CD4-positive, alpha-beta T cell (primary cell): ENCODE measurements around the gene POLH. TPM values are rescaled to one million over a fixed set of nuclear protein-coding genes. Genes with fewer than 3 reads are reported as not detected.

Source experiments
- ATAC-seq: fragments of 200-7000 bp; cut with Tn5 transposase; one replicate; pipeline ENCODE4 v1.10.0; 2022; ENCODE audit warnings: mild to moderate bottlenecking; ENCODE audit not compliant: poor library complexity
- CTCF ChIA-PET: fragments of 350-600 bp; sonication (Branson Sonifier 250); formaldehyde crosslinking; loops from one replicate; lab custom pipeline; 2021; ENCODE audit warnings: antibody characterized with exemption, inconsistent platforms; lab: Charles Lee
- POLR2A ChIA-PET: fragments of 350-600 bp; sonication (Branson Sonifier 250); formaldehyde crosslinking; loops from one replicate; lab custom pipeline; 2021; ENCODE audit warnings: antibody characterized with exemption, inconsistent platforms; lab: Charles Lee
- DNase-seq, 14 experiments: peaks; one replicate each; pipeline ENCODE4 v3.0.0-alpha.2; 2013 to 2020; ENCODE audit warnings: mixed read lengths in 2 of 14
- H3K27ac ChIP-seq, 2 donors: one replicate each; pipeline versions ENCODE4 v1.5.1 to v1.7.0; 2013; ENCODE audit warnings: low read length in 2 of 2, low read depth in 1 of 2, mild to moderate bottlenecking in 1 of 2
- H3K27me3 ChIP-seq, 2 experiments: 1 replicate in 1 of 2; 2 replicates in 1 of 2; pipeline versions ENCODE4 v1.6.1 to v1.7.0; 2013; ENCODE audit warnings: low read length in 2 of 2, control low read depth in 1 of 2, mild to moderate bottlenecking in 1 of 2, moderate library complexity in 1 of 2; ENCODE audit not compliant: insufficient read depth in 2 of 2, control insufficient read depth in 1 of 2
- H3K36me3 ChIP-seq: one replicate; pipeline ENCODE4 v1.6.1; 2013; ENCODE audit warnings: low read length, control low read depth; ENCODE audit not compliant: insufficient read depth
- H3K4me1 ChIP-seq: one replicate; pipeline ENCODE4 v1.6.1; 2013; ENCODE audit warnings: low read length, control low read depth; ENCODE audit not compliant: insufficient read depth
- H3K4me3 ChIP-seq: one replicate; pipeline ENCODE4 v1.5.1; 2013; ENCODE audit warnings: mild to moderate bottlenecking, low read length, moderate library complexity
- H3K9me3 ChIP-seq, 2 experiments: 1 replicate in 1 of 2; 2 replicates in 1 of 2; pipeline versions ENCODE4 v1.6.1 to v1.7.0; 2013; ENCODE audit warnings: low read length in 2 of 2, mild to moderate bottlenecking in 2 of 2, control low read depth in 1 of 2, moderate library complexity in 1 of 2; ENCODE audit not compliant: control insufficient read depth in 1 of 2, insufficient read depth in 1 of 2
- H3K27ac Mint-ChIP-seq: one replicate; pipeline ENCODE4 v1.8.0; 2020; ENCODE audit warnings: mixed read lengths
- H3K27me3 Mint-ChIP-seq: one replicate; pipeline ENCODE4 v1.8.0; 2021; ENCODE audit warnings: mixed read lengths
- H3K36me3 Mint-ChIP-seq: one replicate; pipeline ENCODE4 v1.8.0; 2021; ENCODE audit warnings: low read depth, mixed read lengths
- H3K4me1 Mint-ChIP-seq: one replicate; pipeline ENCODE4 v1.8.0; 2021; ENCODE audit warnings: low read depth, mixed read lengths
- H3K4me3 Mint-ChIP-seq: one replicate; pipeline ENCODE4 v1.8.0; 2020; ENCODE audit warnings: mild to moderate bottlenecking, mixed read lengths
- H3K9me3 Mint-ChIP-seq: one replicate; pipeline ENCODE4 v1.8.0; 2020; ENCODE audit warnings: mixed read lengths
- CTCF ChIP-seq: fragments of 200-600 bp; IDR thresholded peaks from one replicate; pipeline ENCODE4 v1.8.0; 2022; ENCODE audit warnings: antibody characterized with exemption, mild to moderate bottlenecking
- intact Hi-C, 2 experiments: fragments of 100-400 bp; cut with DNase I in 1 of 2; cut with micrococcal nuclease in 1 of 2; formaldehyde crosslinking; loops; one replicate each; pipeline versions ENCODE4 v1.15.1 to v1.9.0; 2023 to 2025; cut with DNase I, micrococcal nuclease
- total RNA-seq, 174 experiments: library from RNA in 2 of 174; stranded (reverse) in 2 of 174; gene quantifications; one replicate each; pipeline ENCODE4 v1.2.3 and lab custom pipeline; 2021 to 2026

The POLH gene
- total RNA-seq, 2 experiments from 2014 or later = 4.2 to 4.4 TPM

GRCh38 chr6:43621078-43621835 lies 45.3 kb downstream of the POLH start:
- Histone ChIP-seq H3K9me3 (no peaks in the 10 kb centered on the region), H3K27ac (no peak overlapping the region), H3K4me1 (peaks cover 6% of the 10 kb centered on the region), H3K36me3 (peaks cover 58% of the 10 kb centered on the region), H3K4me3 (no peak overlapping the region), H3K27me3 (no peaks in the 10 kb centered on the region)
- intact Hi-C loops = no loop called here
- no peak for TF ChIP-seq CTCF
- ChIA-PET POLR2A (interaction anchor here (1.9 kb wide), 1 partner anchor 8 kb away, joined by 6 read pairs; the partner anchor contains the start of gene GTPBP2), CTCF (interaction anchor here (1.2 kb wide), 1 partner anchor 692 kb away, joined by 3 read pairs; the partner anchor contains the start of gene AARS2)
- Mint-ChIP-seq H3K4me3 (no peak overlapping the region), H3K27ac (no peak overlapping the region), H3K27me3 (no peaks in the 10 kb centered on the region), H3K9me3 (no peaks in the 10 kb centered on the region), H3K36me3 (peaks cover 76% of the 10 kb centered on the region), H3K4me1 (peaks cover under 1% of the 10 kb centered on the region)
- DNase-seq = no peak
- no peak for ATAC-seq

GRCh38 chr6:43621836-43622180 lies 45.8 kb downstream of the POLH start:
- ChIA-PET POLR2A (no interaction called here), CTCF (interaction anchor here (1.2 kb wide), 1 partner anchor 691 kb away, joined by 3 read pairs; the partner anchor contains the start of gene AARS2)
- Mint-ChIP-seq H3K9me3 (no peaks in the 10 kb centered on the region), H3K36me3 (peaks cover 72% of the 10 kb centered on the region), H3K4me1 (peaks cover 6% of the 10 kb centered on the region), H3K4me3 (no peak overlapping the region), H3K27ac (no peak overlapping the region), H3K27me3 (no peaks in the 10 kb centered on the region)
- peaks cover 7% of the 10 kb centered on the region for H3K4me1 ChIP-seq
- H3K9me3 ChIP-seq = no peaks in the 10 kb centered on the region
- H3K27me3 ChIP-seq = no peaks in the 10 kb centered on the region
- H3K4me3 ChIP-seq = no peak overlapping the region
- no peak overlapping the region for H3K27ac ChIP-seq
- intact Hi-C loops = no loop called here
- peaks cover 60% of the 10 kb centered on the region for H3K36me3 ChIP-seq
- TF ChIP-seq CTCF = no peak
- no peak for ATAC-seq
- DNase-seq = no peak

- Histone ChIP-seq H3K4me3 (no peak overlapping the region), H3K27me3 (no peaks in the 10 kb centered on the region), H3K27ac (no peak overlapping the region), H3K9me3 (no peaks in the 10 kb centered on the region), H3K4me1 (peaks cover 15% of the 10 kb centered on the region), H3K36me3 (peaks cover 60% of the 10 kb centered on the region)
- POLR2A ChIA-PET = no interaction called here
- DNase-seq (no peak), ATAC-seq (no peak)
- H3K27me3 Mint-ChIP-seq = no peaks in the 10 kb centered on the region
- H3K27ac Mint-ChIP-seq = no peak overlapping the region
- intact Hi-C loops = no loop called here
- H3K4me3 Mint-ChIP-seq = no peak overlapping the region
- H3K36me3 Mint-ChIP-seq = peaks cover 74% of the 10 kb centered on the region
- CTCF ChIA-PET = interaction anchor here (1.2 kb wide), 1 partner anchor 690 kb away, joined by 3 read pairs; the partner anchor contains the start of gene AARS2
- no peak for TF ChIP-seq CTCF
- H3K4me1 Mint-ChIP-seq = peaks cover 13% of the 10 kb centered on the region
- H3K9me3 Mint-ChIP-seq = no peaks in the 10 kb centered on the region
Measured at GRCh38 chr6:43622541-43622940, 46.6 kb downstream of the POLH start.
